Left forelimb (tissue), 1 donor: ENCODE results near the gene E4F1.

Experiments
- DNase-seq: peaks from one replicate; pipeline ENCODE4 v3.0.0-alpha.2; 2018; ENCODE audit warnings: low spot score

E4F1 gene

GRCh38 chr16:2275476-2276367, 52.3 kb downstream of the E4F1 start:
- no peak for DNase-seq

DNA sequence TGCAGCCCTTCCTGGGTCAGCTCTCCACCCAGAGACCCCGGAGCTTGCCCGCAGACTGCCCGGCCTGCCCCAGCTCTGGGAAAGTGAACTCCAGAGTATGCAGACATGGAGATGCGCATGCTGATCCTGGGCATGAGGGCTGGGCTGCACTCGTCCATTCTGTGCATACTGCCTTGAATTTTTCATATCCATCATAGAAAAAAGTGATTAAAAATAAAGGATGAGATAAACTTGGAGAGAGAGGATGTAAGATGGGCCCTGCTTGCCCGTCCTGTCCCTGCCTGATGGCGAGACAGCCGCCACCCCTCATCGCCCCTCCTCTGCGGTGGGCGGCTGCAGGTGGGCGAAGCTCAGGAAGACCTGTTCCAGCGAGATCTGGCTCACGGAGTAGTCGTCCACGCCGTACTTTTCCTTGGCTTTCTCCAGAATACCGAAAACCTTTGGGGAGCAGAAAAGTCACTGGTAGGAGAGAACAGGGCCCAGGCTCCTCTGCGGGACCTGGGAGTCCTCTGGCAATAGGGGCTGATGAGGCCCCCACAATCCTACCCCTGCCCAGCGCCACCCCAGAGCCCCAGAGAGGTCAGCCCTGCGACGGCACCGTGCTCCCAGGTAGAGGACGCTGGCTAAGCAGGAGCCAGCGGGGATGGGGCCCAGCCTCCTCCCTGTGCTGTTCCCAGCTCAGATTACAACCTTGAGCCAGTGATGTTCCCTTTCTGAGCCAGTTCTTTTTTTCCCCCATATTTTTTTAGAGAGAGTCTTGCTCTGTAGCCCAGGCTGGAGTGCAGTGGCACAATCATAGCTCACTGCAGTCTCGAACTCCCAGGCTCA, 53.2 kb downstream of the E4F1 start:
- no peak for DNase-seq

GRCh38 chr16:2277466-2278271, 54.3 kb downstream of the E4F1 start:
- no peak for DNase-seq

GRCh38 chr16:2278272-2278608, 54.8 kb downstream of the E4F1 start:
- DNase-seq = no peak

DNA sequence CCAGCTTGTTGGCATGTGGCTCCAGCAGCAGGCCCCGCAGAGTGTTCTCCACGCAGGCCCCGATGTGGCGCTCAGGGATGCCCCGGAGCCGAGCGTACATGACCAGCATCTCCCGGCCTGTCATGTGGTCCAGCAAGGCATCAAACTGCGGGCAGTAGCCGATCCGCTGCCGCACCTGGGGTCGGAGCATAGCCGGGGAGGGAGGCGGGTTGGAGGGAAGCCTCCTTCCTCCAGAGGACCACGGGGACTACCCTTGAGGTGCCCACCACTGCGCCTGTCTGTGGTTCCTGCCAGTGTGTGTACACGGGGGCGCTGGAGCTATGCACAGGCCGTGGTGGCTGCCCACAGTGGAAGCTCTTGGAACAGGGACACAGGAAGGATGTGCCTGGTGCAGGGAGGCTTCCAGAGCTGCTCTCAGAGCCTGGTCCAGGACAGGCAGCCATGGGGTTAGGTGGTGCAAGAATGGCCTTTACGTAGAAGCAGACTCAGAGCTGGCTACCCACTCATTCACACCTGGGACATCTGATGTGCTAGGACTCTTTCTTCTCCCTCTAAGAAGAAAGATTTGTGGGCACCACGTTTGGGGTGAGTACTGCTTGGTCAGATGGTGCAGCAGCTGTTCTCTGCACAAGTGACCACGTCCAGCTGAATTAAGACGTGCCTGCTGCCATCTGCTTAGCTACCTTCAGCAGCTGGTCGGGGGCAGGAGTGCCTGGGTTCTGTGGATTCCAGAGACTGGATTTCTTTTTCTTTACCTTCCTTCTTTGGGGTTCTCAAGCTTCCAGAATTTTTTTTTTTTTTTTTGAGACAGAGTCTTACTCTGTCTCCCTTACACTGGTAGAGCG, 55.8 kb downstream of the E4F1 start:
- DNase-seq = no peak

- no peak for DNase-seq
These were observed 57.1 kb downstream of the E4F1 start for GRCh38 chr16:2280461-2280860.

DNA sequence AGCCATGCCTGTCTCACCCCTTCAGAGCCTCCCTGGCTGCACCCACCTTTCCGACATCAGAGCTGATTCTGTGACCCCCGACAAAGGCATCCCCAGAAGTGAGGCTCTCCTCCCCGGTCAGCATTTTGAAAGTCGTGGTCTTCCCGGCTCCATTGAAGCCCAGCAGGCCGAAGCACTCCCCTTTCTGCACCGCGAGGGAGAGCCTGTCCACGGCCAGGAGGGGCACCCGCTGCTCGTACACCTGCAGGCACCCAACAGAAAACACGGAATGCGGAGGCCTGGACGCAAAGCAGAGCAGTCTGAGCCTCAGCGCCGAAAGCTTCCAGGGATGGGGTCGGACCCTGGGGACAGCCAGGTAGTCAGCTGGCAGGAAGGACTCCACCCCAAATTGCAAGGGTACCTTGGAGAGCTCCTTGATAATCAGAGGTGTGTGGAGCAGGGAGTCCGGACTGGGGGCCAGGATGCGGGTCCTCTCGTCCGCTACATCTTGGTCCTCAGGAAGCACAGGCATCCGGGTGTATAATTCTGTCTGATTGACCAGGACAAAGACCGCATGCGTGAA, 57.7 kb downstream of the E4F1 start:
- no peak for DNase-seq

DNA sequence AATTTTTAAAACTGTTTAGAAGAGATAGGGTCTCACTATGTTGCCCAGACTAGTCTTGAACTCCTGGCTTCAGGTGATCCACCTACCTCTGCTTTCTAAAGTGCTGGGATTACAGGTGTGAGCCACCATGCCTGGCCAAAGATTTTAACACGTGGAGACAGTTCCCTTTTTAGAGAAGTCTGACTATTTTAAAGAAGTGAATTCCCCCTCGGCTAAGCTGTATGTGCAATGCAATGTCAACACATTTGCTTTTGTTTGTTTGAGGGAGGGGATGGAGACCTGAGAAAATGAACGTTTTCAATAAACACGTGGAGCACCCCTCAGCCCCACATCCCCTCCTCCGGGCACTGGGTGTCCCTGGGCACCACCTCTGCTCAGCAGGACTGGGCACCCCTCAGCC, 58.9 kb downstream of the E4F1 start:
- DNase-seq = no peak

GRCh38 chr16:2282866-2283555, 59.6 kb downstream of the E4F1 start:
- DNase-seq = no peak

DNA sequence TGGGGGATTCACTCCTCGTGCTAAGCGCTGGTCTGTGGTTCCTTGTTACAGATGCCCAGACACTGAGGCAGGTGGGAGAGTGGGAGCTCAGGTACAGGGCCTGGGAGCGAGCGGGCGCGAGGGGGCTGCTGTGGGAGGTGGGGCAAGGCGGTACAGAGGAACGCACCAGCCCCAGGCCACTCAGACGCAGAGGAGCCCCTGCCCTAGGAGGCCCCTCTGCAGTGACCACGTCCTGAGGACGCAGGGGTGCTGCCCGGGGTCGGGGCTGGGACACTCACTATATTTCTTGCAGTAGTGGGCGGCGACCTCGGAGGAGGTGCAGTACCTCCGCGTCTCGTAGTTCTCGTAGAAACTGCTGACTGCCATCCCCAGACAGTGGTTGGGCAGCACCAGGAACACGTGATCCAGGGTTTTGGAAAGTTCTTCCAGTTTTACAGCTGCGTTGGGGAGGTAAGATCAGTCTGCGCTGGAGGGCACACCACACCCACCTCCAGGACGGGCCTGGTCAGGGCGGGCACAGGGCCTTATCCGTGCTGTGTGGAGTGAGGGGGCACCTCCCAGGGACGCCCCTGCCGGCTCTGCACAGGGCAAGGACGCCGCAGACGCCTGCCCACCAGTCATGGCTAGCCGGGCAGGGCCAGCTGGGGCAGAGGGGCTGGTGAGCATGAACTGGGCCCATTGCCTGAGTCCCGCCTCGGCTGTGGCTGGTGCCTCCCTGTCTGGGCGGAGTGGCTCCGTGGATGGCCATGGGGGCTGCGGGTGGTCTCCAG, 60.8 kb downstream of the E4F1 start:
- no peak for DNase-seq

DNA sequence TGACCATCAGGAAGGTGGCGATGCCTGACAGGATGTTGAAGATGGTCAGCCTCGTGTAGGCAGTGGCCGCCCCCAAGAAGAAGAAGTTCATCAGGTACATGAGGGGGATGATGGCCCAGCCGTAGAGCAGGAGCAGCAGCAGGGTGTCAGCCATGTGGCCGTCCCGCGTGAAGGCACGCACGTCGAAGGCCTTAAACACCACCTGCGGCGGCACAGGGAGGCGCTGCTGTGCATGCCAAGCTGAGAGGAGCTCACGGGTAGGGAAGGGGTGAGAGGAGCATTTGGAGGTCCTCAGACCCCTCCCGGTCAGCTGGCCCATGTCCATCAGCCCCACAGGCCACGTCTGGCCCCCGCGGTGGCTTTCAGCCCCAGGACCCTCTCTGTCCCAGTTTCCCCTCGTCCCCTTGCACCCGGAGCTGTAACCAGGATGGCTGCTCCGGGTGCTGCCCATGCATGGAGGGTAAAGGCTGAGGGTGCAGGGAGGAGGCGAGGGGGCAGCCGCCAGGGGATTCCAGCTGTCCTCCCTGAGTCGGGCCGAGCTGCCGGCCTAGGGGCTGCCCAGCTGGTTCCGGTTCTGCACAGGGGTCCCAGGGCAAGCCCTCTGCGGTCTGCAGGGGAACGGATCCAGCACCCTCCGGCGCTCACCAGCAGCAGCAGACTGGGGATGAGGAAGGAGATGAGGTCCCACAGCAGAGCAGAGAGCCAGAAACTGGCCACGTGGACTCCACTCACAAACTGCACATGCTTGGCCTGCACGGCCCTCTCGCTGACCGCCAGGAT, 61.6 kb downstream of the E4F1 start:
- DNase-seq = no peak
